HEK293 (cell line): ENCODE results near the gene MPV17L.

Source experiments
- ZNF274 ChIP-seq, 2 experiments: fragments of 200-500 bp in 1 of 2; fragments of 450-650 bp in 1 of 2; sonication (Bioruptor generic) in 1 of 2; formaldehyde crosslinking in 1 of 2; IDR thresholded peaks; 2 replicates each; pipeline versions ENCODE4 v1.5.1 to v1.6.1; 2014 to 2016; ENCODE audit warnings: borderline replicate concordance in 1 of 2, inconsistent platforms in 1 of 2, low read length in 1 of 2, missing biosample characterization in 1 of 2, missing genetic modification characterization in 1 of 2
- ZNF302 ChIP-seq: fragments of 450-650 bp; formaldehyde crosslinking; IDR thresholded peaks from 2 replicates; pipeline ENCODE4 v1.5.1; 2016; ENCODE audit warnings: missing biosample characterization, missing genetic modification characterization, low read depth
- ZNF561 ChIP-seq: fragments of 450-650 bp; IDR thresholded peaks from 2 replicates; pipeline ENCODE4 v1.5.1; 2018; ENCODE audit warnings: missing biosample characterization, missing genetic modification characterization, borderline replicate concordance
- ZNF600 ChIP-seq: fragments of 450-650 bp; formaldehyde crosslinking; IDR thresholded peaks from 2 replicates; pipeline ENCODE4 v1.5.1; 2016; ENCODE audit warnings: missing biosample characterization, missing genetic modification characterization
- ZNF610 ChIP-seq: fragments of 450-650 bp; formaldehyde crosslinking; IDR thresholded peaks from 2 replicates; pipeline ENCODE4 v1.5.1; 2016; ENCODE audit warnings: missing biosample characterization, missing genetic modification characterization, borderline replicate concordance
- ZNF701 ChIP-seq: fragments of 450-650 bp; formaldehyde crosslinking; IDR thresholded peaks from 2 replicates; pipeline ENCODE4 v1.5.1; 2016; ENCODE audit warnings: missing biosample characterization, missing genetic modification characterization
- ZNF768 ChIP-seq: fragments of 450-650 bp; formaldehyde crosslinking; IDR thresholded peaks from 2 replicates; pipeline ENCODE4 v1.5.1; 2018; ENCODE audit warnings: missing biosample characterization, mild to moderate bottlenecking, missing genetic modification characterization
- TF ChIP-seq, protein P1 (sequence below): fragments of 450-650 bp; formaldehyde crosslinking; IDR thresholded peaks from 2 replicates; pipeline ENCODE4 v1.5.1; 2016; ENCODE audit warnings: missing biosample characterization, missing genetic modification characterization
- TF ChIP-seq, protein P2 (sequence below): fragments of 450-650 bp; formaldehyde crosslinking; IDR thresholded peaks from 2 replicates; pipeline ENCODE4 v1.5.1; 2016; ENCODE audit warnings: missing biosample characterization, missing genetic modification characterization
- TF ChIP-seq, protein P3 (sequence below): fragments of 450-650 bp; IDR thresholded peaks from 2 replicates; pipeline ENCODE4 v1.5.1; 2018; ENCODE audit warnings: missing biosample characterization, missing genetic modification characterization
- TF ChIP-seq, protein P4 (sequence below): fragments of 450-650 bp; formaldehyde crosslinking; IDR thresholded peaks from 2 replicates; pipeline ENCODE4 v1.5.1; 2016; ENCODE audit warnings: missing biosample characterization, missing genetic modification characterization
- TF ChIP-seq, protein P5 (sequence below): sonication (generic); formaldehyde crosslinking; IDR thresholded peaks from 2 replicates; pipeline ENCODE4 v1.8.1; 2022; ENCODE audit warnings: mild to moderate bottlenecking, moderate library complexity, missing genetic modification reagents

DNA sequence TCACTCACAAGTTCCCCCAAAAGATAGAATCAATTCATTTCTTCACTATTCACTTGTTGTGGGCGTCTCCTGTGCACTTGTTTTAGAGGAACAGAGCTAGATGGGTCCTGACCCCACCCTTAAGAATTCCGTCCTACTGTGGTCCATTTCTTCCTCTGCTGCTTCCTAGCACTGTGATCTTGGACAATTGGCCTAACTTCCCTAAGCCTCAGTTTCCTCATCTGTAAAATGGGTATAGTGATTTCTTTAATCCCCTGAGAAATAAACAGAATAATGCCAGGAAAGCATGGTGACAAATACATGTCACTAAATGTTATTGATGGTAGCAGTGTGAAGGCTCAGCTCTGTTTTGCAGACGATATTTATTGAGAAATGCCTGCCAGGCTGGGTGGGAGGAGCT, 48.7 kb downstream of the MPV17L start:
- TF ChIP-seq, protein P1, sequence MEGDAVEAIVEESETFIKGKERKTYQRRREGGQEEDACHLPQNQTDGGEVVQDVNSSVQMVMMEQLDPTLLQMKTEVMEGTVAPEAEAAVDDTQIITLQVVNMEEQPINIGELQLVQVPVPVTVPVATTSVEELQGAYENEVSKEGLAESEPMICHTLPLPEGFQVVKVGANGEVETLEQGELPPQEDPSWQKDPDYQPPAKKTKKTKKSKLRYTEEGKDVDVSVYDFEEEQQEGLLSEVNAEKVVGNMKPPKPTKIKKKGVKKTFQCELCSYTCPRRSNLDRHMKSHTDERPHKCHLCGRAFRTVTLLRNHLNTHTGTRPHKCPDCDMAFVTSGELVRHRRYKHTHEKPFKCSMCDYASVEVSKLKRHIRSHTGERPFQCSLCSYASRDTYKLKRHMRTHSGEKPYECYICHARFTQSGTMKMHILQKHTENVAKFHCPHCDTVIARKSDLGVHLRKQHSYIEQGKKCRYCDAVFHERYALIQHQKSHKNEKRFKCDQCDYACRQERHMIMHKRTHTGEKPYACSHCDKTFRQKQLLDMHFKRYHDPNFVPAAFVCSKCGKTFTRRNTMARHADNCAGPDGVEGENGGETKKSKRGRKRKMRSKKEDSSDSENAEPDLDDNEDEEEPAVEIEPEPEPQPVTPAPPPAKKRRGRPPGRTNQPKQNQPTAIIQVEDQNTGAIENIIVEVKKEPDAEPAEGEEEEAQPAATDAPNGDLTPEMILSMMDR (tag by site-specific recombination) = no peak
- TF ChIP-seq ZNF610 (tag by site-specific recombination) (no peak), ZNF768 (tag by site-specific recombination) (no peak), ZNF701 (tag by site-specific recombination) (no peak), ZNF302 (tag by site-specific recombination) (no peak), ZNF600 (tag by site-specific recombination) (no peak), ZNF274 (IDR thresholded peaks at IDR 0.05; ENCODE audit: low read length) (no peak), ZNF274 (tag by site-specific recombination; IDR thresholded peaks at IDR 0.05; ENCODE audit: borderline replicate concordance) (no peak), ZNF561 (tag by site-specific recombination) (no peak)
- TF ChIP-seq, protein P2, sequence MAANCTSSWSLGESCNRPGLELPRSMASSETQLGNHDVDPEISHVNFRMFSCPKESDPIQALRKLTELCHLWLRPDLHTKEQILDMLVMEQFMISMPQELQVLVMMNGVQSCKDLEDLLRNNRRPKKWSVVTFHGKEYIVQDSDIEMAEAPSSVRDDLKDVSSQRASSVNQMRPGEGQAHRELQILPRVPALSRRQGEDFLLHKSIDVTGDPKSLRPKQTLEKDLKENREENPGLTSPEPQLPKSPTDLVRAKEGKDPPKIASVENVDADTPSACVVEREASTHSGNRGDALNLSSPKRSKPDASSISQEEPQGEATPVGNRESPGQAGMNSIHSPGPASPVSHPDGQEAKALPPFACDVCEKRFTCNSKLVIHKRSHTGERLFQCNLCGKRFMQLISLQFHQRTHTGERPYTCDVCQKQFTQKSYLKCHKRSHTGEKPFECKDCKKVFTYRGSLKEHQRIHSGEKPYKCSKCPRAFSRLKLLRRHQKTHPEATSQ = no peak
- TF ChIP-seq, protein P3, sequence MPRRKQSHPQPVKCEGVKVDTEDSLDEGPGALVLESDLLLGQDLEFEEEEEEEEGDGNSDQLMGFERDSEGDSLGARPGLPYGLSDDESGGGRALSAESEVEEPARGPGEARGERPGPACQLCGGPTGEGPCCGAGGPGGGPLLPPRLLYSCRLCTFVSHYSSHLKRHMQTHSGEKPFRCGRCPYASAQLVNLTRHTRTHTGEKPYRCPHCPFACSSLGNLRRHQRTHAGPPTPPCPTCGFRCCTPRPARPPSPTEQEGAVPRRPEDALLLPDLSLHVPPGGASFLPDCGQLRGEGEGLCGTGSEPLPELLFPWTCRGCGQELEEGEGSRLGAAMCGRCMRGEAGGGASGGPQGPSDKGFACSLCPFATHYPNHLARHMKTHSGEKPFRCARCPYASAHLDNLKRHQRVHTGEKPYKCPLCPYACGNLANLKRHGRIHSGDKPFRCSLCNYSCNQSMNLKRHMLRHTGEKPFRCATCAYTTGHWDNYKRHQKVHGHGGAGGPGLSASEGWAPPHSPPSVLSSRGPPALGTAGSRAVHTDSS (tag by site-specific recombination) = no peak
- TF ChIP-seq, protein P4, sequence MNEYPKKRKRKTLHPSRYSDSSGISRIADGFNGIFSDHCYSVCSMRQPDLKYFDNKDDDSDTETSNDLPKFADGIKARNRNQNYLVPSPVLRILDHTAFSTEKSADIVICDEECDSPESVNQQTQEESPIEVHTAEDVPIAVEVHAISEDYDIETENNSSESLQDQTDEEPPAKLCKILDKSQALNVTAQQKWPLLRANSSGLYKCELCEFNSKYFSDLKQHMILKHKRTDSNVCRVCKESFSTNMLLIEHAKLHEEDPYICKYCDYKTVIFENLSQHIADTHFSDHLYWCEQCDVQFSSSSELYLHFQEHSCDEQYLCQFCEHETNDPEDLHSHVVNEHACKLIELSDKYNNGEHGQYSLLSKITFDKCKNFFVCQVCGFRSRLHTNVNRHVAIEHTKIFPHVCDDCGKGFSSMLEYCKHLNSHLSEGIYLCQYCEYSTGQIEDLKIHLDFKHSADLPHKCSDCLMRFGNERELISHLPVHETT = no peak
- TF ChIP-seq, protein P5, sequence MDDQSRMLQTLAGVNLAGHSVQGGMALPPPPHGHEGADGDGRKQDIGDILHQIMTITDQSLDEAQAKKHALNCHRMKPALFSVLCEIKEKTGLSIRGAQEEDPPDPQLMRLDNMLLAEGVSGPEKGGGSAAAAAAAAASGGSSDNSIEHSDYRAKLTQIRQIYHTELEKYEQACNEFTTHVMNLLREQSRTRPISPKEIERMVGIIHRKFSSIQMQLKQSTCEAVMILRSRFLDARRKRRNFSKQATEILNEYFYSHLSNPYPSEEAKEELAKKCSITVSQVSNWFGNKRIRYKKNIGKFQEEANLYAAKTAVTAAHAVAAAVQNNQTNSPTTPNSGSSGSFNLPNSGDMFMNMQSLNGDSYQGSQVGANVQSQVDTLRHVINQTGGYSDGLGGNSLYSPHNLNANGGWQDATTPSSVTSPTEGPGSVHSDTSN (CRISPR knock-in tag) = no peak
